SHP77 treated with DMSO at 0.1 percent for 48 hours (cell line): ENCODE measurements around the gene NOA1.
"Not testable (repeated sequence)": the region's sequence is repeated elsewhere in the genome, so short reads cannot be mapped to it uniquely, and the experiment has no call there.

Source experiments
- DNase-seq: peaks from one replicate; lab custom pipeline; 2025; lab: John Stamatoyannopoulos, UW

Gene NOA1

DNA sequence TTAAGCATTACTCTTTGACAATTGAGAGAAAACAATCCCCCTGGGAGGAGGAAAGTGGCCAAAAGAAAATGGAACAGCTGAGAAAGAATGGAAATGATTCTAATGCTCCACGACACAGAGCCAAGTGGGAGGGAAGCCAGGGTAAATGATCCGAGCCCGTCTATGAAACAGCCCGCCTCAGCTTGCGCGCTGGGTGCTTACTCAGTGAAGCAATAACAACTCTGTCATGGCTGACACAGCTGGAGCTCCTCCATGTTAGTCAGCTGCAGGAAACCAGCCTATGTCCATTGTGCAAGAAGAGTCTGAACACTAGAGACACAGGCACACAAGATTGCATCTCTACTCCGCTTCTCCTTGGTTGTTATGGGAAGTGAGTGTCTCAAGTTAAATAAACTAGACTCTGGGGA is 19.3 kb downstream of the NOA1 start:
- DNase-seq = peak; percentile 27

DNA sequence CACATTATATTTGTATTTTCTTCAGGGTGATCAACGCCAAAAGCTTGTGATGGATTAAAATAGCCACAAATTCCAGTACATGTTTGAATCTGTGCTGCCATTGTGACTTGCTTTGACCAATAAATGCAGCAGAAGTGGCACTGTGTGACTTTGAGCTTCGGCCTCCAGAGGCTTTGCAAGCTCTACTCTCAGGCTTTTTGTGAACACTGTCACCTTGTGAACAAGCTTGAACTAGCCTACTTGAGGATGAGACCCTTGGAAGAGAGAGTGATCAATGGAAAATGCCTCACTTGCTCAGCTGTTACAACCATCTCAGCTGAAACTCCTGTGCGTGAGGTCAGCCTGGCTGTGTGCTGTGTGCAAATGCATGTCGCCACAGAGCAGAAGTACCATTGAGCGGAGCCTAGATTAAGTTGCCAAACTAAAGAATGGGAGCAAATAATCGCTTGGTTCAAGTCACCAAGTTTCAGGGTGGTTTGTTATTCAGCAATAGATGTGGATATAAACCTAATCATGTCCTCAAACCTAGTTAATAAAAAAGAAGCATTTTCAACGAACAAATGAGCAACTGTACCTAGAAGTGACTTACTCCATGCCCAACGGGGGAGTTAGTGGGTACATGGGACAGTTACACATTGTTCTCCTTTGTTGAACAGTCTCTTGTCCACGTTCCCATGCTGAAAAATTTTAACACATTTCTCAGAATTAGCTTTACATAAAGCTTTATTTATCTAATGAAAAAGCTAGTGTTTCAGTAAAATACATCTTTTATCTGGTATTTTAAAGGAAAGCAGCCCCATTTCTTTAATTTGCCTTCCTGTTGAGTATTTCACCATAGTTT is 23.5 kb downstream of the NOA1 start:
- DNase-seq = no peak

DNA sequence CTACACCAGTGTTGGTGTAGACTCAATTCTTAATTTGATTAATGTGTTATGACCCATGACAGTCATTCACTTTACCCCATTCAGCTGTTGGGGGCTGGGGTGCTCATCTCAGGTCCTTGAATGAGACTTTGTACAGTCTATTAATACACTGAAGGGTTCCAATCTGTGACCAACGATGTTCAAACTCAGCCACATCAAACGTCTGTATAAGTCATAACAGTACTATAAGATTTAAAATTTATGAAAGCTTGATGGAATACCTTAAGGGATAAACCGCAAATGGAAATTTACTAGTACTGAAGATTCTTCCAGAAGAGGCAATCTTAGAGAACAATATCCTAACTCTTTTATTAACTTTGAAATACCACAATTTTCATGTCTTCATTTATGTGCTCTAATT is 36.0 kb downstream of the NOA1 start:
- no peak for DNase-seq

DNA sequence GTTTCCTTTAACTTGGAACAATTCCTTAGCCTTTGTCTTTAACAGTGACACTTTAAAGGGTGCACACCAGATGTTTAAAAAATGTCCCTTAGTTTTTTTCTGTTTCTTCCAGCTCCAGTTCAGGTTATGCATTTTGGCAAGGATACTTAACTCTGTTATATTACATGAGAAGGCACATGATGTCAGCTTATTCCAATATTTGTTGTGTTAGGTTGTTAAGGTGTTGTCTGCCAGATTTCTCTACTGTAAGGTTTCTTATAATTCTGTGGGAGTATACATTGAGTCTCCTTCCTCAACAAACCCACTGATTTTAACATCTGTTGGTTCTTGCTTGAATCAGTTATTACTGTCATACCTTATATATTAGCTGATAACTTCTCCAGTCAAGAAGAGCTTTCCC is 36.4 kb downstream of the NOA1 start:
- no peak for DNase-seq

DNA sequence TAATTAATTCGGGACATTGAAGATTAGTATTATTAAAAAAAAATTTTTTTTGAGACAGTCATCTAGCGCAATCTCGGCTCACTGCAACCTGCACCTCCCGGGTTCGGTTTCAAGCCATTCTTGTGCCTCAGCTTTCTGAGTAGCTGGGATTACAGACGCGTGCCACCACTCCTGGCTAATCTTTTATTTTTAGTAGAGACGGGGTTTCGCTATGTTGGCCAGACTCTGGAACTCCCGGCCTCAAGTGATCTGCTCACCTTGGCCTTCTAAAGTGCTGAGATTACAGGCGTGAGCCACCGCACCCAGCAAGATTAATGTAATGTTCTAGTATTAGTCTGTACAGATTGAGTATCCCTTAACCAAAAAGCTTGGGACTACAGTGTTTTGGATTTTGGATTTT is 37.0 kb downstream of the NOA1 start:
- DNase-seq = no peak

DNA sequence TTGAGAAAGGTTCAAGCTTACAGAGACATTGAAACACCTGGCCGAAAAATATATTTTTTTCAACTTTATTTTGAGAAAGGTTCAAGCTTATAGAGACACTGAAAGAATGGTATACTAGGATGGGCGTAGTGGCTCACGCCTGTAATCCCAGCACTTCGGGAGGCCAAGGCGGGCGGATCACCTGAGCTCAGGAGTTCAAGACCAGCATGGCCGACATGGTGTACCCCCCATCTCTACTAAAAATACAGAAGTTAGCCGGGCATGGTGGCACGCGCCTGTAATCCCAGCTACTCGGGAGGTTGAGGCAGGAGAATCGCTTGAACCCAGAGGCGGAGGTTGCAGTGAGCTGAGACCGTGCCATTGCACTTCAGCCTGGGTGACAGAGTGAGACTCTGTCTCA is 37.6 kb downstream of the NOA1 start:
- DNase-seq = not testable (repeated sequence)

DNA sequence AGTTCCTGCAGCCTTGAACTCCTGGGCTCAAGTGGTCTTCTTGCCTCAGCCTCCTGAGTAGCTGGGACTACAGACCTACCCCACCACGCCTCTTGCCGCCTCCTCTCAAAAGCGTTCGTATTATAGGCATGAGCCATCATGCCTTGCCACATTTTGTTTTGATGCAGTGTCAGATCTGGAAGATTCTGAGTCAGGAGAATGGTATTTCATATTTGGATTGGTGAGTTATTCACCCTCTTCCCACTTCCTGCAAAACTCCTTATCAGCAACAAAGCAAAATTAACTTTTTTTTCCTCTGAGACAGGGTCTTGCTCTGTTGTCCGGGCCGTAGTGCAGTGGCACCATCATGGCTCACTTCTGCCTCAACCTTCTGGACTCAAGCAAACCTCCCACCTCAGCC is 40.1 kb downstream of the NOA1 start:
- no peak for DNase-seq

DNA sequence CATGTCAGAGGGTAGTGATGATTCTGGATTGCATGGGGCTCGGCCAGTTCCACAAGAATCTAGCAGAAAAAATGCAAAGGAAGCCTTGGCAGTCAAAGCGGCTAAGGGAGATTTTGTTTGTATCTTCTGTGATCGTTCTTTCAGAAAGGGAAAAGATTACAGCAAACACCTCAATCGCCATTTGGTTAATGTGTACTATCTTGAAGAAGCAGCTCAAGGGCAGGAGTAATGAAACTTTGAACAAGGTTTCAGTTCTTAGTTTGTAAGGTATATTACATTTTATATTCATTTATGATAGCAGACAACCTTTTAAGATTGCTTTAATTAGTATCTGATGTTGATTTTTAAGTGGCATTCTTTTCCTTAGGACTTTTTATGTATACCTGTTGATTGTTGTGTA is 45.5 kb downstream of the NOA1 start:
- no peak for DNase-seq

DNA sequence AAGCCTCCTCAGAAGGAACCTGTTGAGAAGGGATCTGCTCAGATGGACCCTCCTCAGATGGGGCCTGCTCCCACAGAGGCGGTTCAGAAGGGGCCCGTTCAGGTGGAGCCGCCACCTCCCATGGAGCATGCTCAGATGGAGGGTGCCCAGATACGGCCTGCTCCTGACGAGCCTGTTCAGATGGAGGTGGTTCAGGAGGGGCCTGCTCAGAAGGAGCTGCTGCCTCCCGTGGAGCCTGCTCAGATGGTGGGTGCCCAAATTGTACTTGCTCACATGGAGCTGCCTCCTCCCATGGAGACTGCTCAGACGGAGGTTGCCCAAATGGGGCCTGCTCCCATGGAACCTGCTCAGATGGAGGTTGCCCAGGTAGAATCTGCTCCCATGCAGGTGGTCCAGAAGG is 46.8 kb downstream of the NOA1 start:
- no peak for DNase-seq

DNA sequence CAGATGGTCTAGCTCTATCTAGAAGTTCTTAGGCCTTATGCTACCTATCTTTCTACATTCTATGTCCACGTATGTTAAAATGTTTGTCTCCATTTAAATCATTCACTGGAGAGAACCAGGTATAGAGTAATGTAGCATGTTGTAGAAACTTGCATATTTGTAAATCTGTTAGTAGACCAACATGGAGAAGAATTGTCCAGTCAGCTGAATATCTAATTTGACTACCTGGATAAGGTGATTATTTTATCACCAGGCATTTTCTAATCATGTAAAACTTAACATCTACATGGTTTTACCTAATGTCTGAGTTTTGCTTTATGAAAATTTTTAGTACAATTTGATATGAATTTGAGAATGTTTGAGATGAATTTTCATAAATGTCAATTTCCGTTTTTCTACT is 50.2 kb downstream of the NOA1 start:
- no peak for DNase-seq

DNA sequence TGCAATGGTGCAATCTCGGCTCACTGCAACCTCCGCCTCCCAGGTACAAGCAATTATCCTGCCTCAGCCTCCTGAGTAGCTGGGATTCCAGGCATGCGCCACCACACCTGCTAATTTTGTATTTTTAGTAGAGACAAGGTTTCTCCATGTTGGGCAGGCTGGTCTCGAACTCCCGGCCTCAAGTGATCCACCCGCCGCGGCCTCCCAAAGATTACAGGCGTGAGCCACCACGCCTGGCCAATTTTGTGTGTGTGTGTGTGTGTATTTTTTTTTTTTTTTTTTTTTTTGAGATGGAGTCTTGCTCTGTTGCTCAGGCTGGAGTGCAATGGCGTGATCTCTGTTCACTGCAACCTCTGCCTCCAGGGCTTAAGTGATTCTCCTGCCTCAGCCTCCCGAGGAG is 62.4 kb downstream of the NOA1 start:
- not testable (repeated sequence) for DNase-seq

DNA sequence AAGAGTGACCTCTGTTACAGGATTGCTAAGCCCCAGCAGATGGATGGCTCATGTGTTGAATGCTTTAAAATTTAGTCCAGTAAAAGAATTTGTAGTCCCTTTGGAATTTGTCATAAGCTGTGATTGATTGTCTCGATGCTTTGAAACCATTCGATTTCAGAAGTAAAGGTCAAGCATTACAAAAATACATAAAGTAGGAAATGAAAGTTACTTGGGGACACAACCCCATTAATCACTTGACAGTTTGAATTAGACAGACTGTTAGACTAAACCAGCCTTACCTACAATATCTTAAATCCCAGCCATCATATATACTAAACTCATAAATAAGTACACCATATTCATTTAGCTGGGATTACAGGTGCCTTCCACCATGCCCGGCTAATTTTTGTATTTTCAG is 63.1 kb downstream of the NOA1 start:
- DNase-seq = no peak
